Hematopoietic multipotent progenitor cell treated with erythropoietin and hydrocortisone succinate and interleukin-3 and kit ligand, for 4 days (in vitro differentiated cells): ENCODE measurements around the gene TTN.

Experiments used
- DNase-seq: peaks from one replicate; pipeline ENCODE4 v3.0.0-alpha.2; 2015

TTN gene

DNA sequence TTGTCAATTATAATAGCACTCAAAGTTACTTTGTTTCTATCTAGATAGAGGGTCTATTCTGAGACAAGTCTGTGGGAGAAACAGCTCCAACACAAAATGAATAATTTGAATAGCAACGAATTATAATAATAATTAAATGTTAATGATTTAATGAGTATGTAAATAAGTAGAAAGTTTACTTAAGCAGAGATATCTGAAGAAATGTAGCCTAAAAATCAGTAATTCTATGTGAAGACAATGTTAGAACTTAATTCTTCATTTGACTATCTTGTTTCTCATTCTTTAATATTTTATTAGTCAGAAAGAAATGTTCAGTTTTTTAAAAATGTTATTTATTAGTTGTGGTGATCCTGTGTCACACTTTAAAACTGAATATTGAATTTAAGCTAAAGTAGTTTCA lies 165.7 kb downstream of the TTN start:
- DNase-seq, result no peak

DNA sequence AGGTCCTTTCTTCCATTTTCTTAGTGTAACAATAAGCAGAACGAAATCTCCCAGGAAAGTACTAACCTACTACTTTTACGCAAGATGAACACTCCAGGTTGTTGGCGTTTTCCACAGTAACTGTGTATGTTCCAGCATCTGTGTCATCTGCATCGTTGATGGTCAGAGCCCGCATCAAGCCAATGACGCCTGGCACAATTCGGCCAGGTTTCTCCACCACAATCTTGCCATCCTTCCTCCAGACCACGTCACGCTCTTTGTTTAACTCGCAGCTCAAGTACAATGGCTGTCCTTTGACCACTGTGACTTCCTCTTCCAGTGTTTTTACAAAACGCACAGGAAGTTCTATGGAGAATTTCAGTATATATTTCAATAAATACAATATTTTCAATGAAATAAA lies 171.3 kb downstream of the TTN start:
- DNase-seq, result no peak

DNA sequence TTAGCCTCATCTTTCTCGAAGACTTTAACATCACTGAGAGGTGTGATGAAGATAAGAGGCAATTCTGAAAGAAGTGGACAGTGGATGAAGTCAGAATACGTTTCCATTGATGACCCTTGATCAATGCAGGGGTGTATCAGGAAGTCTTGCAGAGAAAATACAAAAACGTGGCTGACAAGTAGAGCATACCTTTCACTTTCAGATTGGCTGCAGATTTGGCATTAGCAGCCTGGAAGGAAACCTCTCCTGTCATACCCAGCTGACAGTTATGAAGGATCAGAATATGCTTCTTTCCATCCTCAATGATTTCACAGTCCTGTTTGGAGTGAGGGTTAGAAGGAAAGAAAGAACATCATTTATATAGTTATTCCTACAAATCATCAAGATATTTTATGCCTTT lies 174.5 kb downstream of the TTN start:
- no peak for DNase-seq

DNA sequence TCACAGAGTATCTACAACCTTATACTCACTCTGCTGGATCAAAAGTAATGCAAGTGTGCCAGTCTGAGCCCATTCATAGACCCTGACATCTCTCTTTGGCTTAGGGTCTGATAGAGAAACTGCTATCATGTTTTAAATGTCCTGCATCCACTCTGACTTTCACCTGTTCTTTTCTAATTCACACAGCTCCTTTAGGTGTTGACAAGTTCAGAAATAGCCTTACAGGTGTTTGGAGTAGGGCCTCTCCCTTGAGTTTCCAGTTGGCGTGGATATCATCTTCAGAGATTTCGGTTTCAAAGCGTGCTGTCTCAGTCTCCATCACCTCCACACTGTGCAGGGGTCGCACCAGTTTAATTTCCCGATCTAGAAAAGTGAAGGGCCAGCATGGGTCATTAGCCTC lies 176.6 kb downstream of the TTN start:
- no peak for DNase-seq

DNA sequence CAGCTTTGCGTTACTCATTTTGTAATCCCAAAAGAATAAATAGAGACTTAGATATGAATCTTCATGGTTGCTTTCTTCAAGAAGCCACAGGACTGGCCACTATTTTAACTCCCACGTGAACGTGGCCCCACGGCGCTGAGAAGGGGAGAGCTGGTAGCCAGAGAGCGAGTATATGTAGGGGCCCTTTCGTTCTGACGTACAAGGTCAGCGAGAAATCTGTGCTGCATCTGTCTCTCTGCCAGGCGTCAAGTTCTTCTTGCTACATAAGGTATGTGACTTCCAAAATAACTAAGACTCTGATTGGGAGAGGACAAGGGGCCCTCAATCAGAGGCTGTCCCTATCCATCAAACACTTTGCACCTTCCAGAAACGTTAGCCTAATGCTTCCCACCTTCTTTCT lies 177.8 kb downstream of the TTN start:
- no peak for DNase-seq

DNA sequence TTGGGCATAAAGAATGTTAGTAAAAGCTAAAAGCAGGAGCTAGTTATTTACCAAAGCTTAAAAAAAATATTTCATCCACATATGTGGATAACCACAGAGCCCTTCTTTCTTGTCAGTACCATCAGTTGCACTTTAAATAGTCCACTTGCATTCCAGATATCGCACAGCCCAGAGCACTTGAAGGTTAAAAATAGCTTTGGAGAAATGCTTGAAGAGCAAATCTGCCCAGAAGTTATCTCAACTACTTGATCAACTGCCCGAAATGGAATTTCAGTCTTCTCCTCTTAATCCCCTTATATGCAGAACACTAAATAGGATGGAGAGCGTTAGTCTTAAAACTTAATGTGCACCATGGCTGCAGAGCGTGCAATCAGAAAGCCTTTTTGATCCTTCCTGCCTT lies 178.6 kb downstream of the TTN start:
- no peak for DNase-seq

DNA sequence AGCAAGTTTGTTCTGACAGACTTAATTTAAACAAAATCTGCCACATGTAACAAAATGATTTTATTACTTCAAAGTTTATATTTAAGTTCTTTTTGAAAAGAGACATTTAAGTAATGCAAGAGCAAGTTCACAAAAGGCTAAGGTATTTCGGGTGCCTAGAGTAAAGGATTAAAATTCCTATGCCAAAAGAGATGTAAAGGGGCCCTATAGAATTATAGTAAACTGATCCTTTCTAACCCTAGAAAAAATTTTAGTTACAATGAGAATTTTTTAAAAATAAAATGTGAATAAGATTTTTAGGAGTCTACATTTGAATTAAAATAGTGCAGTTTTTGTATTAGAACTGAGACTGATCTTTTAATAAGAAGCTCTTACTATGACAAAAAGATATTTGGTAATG lies 179.8 kb downstream of the TTN start:
- DNase-seq, result no peak

DNA sequence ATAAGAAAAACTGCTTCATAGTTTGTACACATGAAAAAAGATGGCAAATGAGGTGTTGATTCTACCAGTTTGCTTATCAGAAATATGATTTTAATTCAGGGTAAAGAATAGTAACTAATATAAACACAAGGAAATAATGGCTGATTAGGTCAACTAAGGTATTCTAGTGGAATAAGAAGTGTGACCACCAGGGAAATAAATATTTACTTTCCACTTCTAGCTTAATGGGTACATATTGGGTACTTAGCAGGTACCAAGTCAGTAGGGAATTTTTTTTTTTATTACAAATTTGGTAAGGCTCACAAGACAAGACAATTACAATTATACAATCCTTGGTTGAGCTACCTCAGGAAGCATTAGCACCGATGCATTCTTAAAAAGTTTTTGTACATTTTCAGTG lies 191.3 kb downstream of the TTN start:
- no peak for DNase-seq

DNA sequence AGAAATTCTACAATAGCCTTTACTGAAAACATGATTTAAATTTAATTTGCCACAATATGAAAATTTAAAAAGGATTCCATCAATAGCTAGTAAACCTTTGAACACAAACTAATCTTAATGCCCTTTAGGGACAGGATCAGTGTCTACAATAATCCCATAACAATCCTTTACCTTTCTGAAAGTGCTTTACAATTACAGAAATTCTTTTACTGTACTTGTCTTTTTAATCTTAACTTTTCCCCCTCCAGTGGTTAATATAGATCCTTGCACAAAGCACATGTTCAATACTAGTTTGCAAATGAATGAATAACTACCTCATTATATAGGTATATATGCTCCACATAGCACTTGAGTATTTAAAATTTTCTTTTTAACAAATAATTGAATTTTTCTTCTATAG lies 204.3 kb downstream of the TTN start:
- DNase-seq, result no peak

DNA sequence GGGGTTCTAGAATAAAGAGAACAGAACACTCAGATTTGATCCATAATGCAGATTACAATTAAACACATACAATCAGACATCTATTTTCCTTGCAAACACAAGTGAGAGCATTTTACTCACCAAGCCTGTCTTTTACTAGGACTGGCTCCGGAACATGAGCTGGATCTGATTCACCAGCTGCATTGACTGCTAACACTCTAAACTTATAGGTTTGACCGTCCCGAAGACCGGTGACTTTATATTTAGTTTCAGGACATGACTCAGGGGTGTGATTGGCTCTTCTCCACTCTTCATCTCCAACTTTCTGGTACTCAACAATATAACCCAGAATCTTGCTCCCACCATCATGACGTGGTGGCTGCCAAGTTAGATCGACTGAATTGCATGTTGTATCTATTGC lies 214.6 kb downstream of the TTN start:
- DNase-seq, result no peak

DNA sequence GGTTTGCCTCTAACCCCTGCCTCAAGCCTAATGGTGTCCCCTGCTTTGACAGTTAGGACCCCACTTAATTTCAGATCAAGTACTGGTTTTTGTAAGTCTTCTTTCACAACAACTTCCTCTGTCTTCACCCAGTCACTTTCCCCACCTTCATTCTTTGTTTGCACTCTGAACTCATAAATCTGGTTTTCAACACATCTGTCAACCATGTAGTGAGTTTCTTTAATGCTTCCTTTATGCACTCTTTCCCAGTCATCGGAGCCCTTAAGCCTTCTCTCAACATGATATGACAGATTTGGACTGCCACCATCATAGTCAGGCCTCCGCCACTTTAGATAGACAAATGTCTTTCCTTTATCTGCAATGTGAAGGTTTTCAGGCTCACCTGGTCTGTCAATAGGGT lies 217.9 kb downstream of the TTN start:
- DNase-seq, result peak; percentile 7

DNA sequence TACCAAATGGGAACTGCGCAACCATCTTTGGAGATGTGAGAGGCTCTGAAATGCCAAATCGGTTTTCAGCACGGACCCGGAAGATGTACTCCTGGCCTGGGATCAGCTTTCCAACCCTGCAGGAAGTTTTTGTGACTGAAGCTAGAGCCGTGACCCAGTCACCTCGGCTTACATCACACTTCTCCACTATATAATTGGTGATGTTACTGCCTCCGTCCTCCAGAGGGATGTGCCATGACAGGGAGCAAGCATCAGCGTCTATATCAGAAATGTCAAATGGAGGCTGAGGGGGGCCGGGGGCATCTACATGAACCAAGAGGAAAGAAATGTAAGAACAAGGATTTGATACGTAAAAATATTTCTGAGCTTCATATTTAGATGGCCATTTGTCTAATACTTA lies 222.6 kb downstream of the TTN start:
- no peak for DNase-seq

DNA sequence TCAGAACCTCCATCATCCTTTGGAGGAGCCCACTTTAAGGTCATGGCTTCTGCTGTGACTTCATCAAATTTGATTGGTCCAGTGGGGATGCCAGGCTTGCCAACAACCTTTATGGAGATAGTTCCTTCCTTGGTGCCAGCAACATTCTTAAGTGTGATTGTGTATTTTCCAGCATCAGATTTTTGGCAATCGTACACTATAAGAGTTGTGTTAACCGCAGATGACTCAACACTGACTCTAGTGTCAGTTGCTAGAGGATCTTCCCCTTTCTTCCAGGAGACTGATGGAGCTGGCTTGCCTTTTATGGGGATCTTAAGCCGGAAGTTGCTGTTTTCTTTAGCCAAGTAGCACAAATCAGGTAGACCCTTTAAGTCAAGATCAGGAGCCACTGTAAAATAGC lies 228.2 kb downstream of the TTN start:
- DNase-seq, result no peak

DNA sequence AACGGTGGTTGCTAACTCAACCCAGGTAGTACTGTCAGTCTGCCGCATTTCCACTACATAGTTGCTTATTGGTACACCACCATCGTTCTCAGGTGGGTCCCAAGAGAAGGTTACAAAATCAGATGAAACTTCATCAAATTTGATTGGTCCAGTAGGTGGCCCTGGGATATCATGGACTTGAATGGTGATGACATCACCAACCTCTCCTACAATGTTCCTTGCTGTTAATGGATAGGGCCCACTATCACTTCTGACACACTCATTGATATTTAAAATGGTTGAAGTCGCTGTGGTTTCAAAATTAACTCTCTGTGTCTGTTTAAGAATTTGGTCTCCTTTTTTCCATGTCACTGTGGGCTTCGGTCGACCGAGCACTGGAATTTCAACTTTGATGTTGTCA lies 232.4 kb downstream of the TTN start:
- DNase-seq, result no peak

DNA sequence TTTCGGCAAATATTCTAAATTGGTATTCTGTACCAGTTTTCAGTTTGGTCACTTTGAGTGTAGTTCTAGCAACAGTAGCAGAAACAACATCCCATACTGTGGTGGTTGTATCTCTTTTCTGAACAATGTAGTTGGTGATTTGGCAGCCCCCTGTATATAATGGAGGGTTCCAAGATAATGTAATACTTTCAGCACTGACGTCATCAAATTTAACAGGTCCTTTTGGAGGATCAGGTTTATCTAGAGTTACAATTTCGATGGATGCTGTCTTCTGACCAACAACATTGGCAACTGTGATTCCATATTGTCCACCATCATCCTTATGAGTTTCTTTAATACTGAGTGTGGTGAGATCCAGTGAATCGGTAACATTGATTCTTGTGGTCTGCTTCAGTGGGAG lies 239.0 kb downstream of the TTN start:
- no peak for DNase-seq

DNA sequence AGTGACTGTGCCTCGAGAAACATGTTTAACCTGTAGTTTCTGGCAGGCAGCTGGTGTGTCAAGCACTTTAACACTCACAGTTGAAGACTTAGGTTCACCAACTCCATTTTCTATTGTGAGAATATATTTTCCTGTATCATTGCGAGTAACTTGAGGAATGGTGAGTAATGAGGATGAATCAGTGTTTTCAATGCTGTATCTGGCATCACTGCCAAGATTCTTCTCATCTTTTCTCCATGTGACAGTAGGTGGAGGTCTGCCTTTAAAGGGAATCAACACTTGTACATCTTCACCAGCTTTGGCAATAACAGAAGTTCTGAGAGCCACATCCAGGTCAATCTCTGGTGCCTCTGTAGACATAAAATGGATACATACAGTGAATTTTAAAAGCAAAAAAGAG lies 254.2 kb downstream of the TTN start:
- DNase-seq, result no peak

DNA sequence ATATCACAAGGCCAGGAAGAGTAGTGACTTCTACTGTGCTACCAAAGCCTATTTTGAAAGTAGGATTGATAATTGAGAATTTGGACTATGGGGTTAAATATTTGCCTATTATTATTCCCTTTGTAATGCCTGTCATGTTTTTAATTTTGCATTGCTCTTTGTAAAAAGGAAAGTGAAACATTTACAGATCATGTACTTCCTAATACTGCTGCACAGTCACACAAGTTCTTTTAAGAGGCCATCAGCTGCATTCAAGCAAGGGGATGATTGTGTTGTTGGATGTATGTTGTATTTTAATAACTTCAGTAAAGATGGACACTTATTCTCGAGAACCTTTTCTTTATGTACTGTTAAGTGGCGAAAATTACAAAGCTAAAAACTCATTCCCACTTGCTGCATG lies 256.9 kb downstream of the TTN start:
- no peak for DNase-seq

DNA sequence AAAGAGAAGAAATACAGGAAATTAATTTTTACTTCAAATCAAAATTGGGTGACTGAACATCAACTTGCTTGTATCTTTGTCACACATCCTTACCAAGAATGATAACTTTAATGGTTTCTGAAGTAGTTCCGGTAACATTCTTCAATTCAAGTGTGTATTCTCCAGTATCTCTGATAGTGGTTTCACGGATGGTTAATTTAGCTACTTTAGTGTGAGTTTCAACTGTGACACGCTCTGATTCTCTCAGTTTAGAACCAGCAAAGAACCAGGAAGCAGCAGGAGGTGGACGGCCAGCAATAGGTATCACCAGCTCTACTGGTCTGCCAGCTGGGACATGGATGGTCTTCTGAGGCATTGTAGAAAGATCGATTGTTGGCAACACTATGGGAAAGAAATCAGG lies 264.7 kb downstream of the TTN start:
- DNase-seq, result no peak

DNA sequence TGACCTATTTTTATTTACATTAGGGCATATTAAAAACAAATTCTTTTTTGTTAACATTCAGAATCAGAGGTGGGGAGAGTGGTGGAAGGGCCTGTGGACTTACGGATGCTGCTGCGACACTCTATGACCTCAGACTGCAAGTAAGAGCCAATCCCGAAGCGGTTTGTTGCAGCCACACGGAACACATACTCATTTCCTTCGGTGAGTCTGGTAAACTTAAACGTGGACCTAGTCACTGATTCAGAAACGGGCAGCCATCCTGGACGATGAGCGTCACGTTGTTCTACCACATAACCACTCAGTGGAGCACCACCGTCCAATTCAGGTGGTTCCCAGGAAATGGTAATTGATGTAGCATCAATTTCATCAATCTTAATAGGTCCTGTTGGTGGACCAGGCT lies 265.1 kb downstream of the TTN start:
- DNase-seq, result no peak

DNA sequence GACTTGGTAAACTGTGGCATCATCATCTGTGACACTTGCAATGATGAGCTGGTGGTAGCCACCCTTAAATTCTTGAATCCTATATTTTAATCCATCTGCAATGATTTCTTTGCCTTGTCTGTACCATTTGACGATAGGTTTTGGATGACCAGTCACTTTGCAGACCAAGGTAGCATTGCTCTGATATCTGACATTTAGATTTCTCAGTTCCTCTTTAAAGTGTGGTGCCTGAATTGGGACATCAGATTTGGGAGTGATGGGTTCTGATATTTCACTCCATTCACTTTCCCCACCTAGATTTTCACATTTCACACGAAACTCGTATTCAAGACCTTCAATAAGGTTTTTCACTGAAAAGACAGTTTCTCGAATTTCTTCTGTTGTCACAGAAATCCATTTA lies 271.2 kb downstream of the TTN start:
- no peak for DNase-seq

DNA sequence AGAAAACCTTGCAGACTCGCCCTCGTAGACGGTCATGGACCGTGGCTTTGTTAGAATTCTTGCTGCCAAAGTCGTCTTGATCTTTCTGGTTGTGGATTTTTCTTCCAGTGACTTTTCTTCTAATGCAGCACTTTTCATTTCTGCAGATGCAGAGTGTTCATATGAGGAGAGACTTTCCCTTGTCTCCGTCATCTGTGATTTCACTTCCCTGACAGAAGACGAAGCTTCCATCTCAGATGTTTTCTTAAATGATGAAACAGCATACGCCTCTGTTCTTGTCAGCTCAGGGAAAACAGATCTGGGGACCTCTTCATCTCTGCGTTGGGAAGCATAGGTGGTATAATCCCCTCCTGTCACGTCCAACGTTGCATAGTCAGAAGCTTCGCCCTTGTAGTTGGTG lies 276.1 kb downstream of the TTN start:
- no peak for DNase-seq

DNA sequence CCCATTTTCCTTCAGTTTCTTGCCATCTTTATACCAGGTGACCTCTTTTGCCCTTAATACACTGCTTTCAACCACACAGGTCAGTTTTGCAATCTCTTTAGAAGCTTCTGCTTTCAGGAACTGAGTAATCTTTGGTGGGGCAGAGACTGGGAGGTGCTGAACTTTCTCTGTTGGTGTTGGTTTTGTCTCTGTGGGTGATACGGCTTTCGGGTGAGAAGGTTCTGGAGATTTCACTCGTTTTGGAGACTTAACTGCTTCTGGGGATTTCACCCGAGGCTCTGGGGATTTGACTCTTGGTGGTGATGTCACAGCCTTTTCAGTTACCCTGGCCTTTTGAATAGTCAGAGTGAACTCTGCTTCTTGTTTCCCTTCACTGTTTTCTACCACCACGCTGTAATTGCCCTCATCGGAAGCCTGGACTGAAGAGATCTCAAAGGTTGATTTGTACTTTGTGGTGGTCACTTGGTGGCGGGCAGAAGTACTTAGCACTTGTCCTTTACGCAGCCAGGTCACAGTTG lies 276.5 kb downstream of the TTN start:
- DNase-seq, result peak; percentile 59

DNA sequence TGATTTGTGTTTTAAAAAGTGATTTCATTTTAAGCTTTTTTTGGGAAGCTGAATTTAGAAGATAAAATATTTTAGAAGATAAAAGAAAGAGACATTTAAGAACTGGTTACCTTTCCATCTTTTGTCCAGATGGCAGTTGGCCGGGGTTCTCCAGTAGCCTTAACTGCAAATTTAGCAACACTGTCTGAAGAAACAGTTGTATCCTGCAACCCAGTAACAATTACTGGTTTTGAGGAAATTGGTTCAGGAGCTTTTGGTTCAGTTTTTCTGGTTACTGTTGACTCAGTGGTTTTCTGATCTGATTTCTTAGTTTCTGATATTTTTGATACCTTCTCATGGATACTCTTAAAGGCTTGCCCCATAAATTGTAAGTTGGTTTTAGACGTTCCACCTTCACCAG lies 277.1 kb downstream of the TTN start:
- DNase-seq, result peak; percentile 24

DNA sequence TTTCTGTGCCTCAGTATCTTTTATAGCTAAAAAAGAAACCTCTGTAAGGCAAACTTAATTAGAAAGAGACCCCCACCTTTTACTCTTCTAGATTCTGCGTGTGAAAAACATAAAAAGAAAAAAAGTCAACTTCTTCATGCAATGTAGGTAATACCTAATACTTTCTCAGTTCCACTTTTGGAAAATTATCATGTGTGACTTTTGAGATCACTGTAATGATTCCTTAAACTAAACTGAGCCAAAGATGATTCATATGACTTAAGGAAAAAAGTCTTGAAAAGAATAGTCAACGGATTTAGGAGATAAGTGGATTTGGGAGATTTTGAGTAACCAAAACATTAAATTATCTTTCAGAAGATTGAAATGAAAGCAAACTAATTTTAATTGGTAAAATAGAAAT lies 278.0 kb downstream of the TTN start:
- DNase-seq, result no peak

DNA sequence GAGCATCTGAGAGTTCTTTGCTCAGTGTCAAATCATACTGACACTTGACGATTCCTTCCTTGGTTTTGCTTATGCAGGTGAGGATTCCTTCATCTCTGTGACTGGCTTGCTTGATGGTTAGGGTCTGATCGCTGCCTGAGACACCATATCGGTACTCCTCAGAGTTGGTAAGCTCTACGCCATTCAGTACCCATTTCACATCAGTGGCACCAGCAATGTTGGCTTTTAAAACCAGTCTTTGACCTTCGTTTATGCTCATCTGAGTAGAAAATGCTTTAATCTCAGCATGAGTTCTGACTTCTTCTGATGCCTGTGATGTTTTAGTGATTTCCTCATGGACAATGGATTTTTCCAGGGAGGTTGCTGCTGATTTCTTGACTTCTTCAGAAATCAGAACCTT lies 278.6 kb downstream of the TTN start:
- no peak for DNase-seq

DNA sequence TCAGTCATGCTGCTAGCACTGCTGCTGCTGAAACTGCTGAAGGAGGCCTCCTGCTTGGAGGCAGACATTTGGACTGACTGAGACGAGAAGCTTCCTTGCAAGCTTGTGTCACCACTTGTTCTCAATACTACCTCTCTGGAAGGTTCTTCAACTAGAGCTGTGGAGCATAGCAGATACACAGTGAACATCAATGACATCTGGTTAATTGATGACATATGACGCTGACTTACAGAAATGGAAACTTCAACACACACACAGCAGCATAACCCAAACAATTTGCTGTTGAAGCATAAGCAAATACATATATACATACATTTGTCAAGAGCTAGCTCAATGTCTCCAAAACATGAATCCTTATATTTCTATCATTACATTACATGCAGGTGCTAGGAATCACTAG lies 279.6 kb downstream of the TTN start:
- DNase-seq, result no peak
